Loucy (cell line): ENCODE measurements around the gene GET4.

Source experiments
- EZH2phosphoT487 ChIP-seq: fragments of 200-600 bp; IDR thresholded peaks from 2 replicates; pipeline ENCODE4 v1.6.1; 2018; ENCODE audit warnings: antibody characterized with exemption, mild to moderate bottlenecking, moderate library complexity, borderline replicate concordance
- TF ChIP-seq, protein P1 (sequence below): fragments of 200-600 bp; sonication (generic); conservative IDR thresholded peaks from 2 replicates; pipeline ENCODE4 v1.5.1; 2014; ENCODE audit warnings: mild to moderate bottlenecking, antibody characterized with exemption, low read length

DNA sequence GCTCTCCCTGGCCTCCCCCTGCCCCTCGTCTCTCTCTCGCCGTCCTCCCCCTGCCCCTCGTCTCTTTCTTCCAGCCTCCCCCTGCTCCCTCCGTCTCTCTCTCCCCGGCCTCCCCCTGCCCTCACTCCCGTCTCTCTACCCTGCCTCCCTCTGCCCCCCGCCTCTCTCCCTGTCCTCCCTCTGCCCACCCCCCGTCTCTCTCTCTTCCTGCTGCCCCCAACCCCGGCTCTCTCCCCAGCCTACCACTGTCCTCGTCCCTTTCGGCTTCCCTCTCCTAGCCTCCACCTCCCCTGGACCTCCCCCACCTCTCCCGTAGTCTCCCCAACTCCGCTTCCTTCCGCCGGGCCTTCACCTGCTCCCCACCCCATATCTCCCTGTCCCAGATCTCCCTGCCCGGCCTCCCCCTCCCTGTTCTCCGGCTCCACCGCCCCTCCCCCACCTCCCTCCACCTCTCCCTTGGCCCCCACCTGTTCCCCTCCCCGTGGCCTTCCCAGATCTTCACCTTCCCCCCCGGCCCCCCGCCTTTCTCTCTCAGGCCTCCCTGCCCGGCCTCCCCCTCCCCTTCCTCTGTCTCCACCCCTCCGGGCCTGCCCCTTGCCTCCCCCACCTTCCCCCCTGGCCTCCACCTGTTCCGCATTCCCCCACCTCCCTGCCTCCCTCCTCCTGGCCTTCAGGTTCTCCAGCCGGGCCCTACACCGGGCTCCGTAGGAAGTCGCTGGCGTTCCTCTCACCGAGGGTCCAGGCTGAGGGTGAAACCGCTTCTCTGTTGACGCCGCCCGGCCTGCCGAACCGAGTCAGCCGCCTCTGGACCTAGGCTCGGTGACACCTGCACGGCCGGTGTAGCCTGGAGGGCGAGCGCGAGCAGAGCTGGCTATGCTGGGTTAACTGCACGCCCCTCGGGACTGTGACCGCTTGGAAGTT, 1.2 kb downstream of the GET4 start:
- TF ChIP-seq, protein P1, sequence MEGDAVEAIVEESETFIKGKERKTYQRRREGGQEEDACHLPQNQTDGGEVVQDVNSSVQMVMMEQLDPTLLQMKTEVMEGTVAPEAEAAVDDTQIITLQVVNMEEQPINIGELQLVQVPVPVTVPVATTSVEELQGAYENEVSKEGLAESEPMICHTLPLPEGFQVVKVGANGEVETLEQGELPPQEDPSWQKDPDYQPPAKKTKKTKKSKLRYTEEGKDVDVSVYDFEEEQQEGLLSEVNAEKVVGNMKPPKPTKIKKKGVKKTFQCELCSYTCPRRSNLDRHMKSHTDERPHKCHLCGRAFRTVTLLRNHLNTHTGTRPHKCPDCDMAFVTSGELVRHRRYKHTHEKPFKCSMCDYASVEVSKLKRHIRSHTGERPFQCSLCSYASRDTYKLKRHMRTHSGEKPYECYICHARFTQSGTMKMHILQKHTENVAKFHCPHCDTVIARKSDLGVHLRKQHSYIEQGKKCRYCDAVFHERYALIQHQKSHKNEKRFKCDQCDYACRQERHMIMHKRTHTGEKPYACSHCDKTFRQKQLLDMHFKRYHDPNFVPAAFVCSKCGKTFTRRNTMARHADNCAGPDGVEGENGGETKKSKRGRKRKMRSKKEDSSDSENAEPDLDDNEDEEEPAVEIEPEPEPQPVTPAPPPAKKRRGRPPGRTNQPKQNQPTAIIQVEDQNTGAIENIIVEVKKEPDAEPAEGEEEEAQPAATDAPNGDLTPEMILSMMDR: no peak
- no peak for TF ChIP-seq EZH2phosphoT487
